GM10248 (cell line): ENCODE data around the gene PCDHB1.

Source experiments
- CTCF ChIA-PET: fragments of 300-600 bp; sonication (Branson Sonifier 250); formaldehyde crosslinking; extraction: SDS; loops from one replicate; lab custom pipeline; 2021; ENCODE audit warnings: antibody characterized with exemption; lab: Yijun Ruan, JAX
- POLR2A ChIA-PET: fragments of 350-650 bp; sonication (Branson Sonifier 250); formaldehyde crosslinking; extraction: SDS; loops from one replicate; lab custom pipeline; 2020; ENCODE audit warnings: antibody characterized with exemption; lab: Yijun Ruan, JAX
- DNase-seq: peaks from one replicate; pipeline ENCODE4 v3.0.0; 2012; ENCODE audit errors: extremely low spot score
- CTCF ChIP-seq: IDR thresholded peaks from 2 replicates; pipeline ENCODE4 v1.5.1; 2012; ENCODE audit warnings: mild to moderate bottlenecking, low read depth; ENCODE audit errors: extremely low read depth, missing control alignments, control extremely low read depth

The PCDHB1 gene

GRCh38 chr5:141050622-141051520 lies at the start of gene PCDHB1:
TSS of gene PCDHB1 (plus strand) at chr5:141051374. CDS start at chr5:141051471, 97 bp downstream.
- DNase-seq = no peak
- TF ChIP-seq CTCF = no peak
- POLR2A ChIA-PET = no interaction called here
- CTCF ChIA-PET = interaction anchor here (1.5 kb wide), 1 partner anchor 17 kb away, joined by 4 read pairs; no protein-coding TSS in a partner anchor

- no peak for DNase-seq
- ChIA-PET POLR2A (no interaction called here), CTCF (no interaction called here)
- no peak for TF ChIP-seq CTCF
These were observed 49.7 kb upstream of the PCDHB1 start for GRCh38 chr5:141001446-141001843.

GRCh38 chr5:141001844-141002604 lies 49.1 kb upstream of the PCDHB1 start:
- ChIA-PET POLR2A (no interaction called here), CTCF (interaction anchor here (1.5 kb wide), 1 partner anchor 11 kb away, joined by 5 read pairs; no protein-coding TSS in a partner anchor)
- no peak for DNase-seq
- TF ChIP-seq CTCF = no peak

- no peak for TF ChIP-seq CTCF
- POLR2A ChIA-PET = no interaction called here
- CTCF ChIA-PET = interaction anchor here (1.5 kb wide), 1 partner anchor 12 kb away, joined by 5 read pairs; no protein-coding TSS in a partner anchor
- DNase-seq = no peak
These were observed 48.6 kb upstream of the PCDHB1 start for GRCh38 chr5:141002605-141002965.

- no peak for DNase-seq
- POLR2A ChIA-PET = no interaction called here
- CTCF ChIA-PET = interaction anchor here (1.5 kb wide), 1 partner anchor 12 kb away, joined by 5 read pairs; no protein-coding TSS in a partner anchor
- no peak for TF ChIP-seq CTCF
These were observed 48.1 kb upstream of the PCDHB1 start for GRCh38 chr5:141003031-141003430.

- ChIA-PET CTCF (interaction anchor here (1.2 to 1.5 kb wide), 2 partner anchors 13 to 21 kb away, joined by 3 to 5 read pairs; no protein-coding TSS in a partner anchor), POLR2A (no interaction called here)
- no peak for DNase-seq
- no peak for TF ChIP-seq CTCF
These were observed 47.2 kb upstream of the PCDHB1 start for GRCh38 chr5:141003791-141004611.
